Measurements from ENCODE around the gene WNK2.

Gene WNK2

GRCh38 chr9:93203718-93204469 lies 20.0 kb downstream of the WNK2 start:
- DNase-seq: no peak

DNA sequence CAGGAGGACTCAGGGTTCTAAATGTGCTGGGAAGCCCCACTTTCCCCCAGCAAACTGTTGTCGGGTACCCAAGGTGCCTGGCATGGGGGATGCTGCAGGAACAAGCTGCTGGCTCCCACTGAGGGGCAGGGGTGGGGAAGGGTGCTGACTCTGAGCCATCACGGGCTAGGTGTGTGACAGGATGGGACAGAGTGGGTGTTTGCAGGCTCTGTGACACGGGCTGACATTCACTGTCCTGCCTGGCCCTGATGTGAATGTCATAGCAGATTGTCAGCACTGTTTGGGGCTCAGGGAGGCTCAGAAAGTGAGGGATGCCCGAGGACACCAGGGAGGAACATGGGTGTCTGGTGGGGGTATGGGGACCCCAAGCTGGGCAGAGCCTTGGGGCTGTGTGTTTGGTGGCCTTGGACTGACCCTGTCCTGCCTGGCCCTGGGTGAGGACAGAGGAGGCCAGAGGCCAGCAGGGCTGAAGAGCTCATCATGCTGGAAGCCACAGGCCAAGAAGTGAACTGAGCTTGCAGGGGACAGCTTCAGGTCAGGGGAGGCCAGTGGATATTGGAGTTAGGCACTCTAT lies 20.6 kb downstream of the WNK2 start:
- no peak for DNase-seq

GRCh38 chr9:93205045-93205768 lies 21.3 kb downstream of the WNK2 start:
- DNase-seq: no peak

GRCh38 chr9:93205896-93206575 lies 22.1 kb downstream of the WNK2 start:
- DNase-seq: no peak

- no peak for DNase-seq
Measured at GRCh38 chr9:93206576-93207155, 22.7 kb downstream of the WNK2 start.

GRCh38 chr9:93207326-93207814 lies 23.4 kb downstream of the WNK2 start:
- DNase-seq: no peak

DNA sequence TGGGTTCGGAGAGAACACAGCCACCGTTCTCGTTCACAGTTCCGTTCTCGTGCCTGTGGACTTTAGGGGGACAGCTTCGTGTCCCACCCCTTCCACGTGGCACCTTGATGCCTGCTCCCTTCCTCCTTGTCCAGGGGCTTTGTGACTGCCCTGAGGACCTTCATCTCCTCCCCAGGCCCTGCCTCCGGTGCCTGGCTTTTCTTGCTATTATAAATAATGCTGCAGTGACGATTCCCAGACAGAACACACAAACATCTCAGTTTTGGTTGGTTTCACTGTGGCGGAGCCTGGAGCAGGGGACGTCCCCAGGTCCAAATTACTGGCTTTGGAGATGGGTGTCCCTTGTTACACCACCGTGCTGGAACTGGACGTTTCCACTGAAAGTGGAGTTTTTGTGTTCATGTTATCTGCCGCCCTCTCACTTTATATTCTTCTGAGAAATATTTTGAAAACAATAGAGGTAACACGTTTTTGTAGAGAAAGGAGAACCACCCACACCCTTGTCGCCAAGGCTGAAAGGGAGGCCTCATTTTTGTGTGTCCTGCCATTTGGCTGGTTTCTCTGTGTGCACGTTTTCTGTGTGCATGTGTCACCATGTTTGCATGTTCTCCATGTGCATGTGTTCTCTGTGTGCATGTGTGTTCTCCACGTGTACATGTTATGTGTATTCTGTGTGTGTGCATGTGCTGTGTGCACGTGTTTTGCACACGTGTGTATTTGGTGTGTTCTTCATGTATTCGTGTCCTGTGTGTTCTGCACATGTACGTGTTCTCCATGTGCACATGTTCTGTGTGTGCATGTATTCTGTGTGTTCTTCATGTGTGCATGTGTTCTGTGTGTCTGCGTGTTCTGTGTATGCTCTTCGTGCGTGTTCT lies 24.2 kb downstream of the WNK2 start:
- no peak for DNase-seq

DNA sequence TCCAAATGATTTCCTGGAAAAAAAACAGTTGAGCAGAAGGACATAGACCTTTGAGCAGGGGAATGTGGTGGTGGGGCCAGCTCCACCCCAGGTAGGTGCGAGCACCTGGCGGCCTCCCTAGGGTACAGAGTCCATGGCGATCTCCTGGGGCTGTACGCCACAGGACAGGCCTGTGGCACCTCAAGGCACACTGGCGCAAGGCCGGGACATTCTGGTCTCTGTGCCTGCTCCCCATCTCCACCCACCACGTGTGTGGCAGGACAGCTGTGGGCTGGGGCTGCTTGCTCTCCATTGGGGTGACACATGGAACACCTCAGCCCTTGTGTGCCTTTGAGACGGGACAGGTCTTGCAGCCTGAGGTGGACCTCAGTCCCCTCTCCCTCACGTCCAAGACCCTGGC lies 25.2 kb downstream of the WNK2 start:
- DNase-seq: no peak

DNA sequence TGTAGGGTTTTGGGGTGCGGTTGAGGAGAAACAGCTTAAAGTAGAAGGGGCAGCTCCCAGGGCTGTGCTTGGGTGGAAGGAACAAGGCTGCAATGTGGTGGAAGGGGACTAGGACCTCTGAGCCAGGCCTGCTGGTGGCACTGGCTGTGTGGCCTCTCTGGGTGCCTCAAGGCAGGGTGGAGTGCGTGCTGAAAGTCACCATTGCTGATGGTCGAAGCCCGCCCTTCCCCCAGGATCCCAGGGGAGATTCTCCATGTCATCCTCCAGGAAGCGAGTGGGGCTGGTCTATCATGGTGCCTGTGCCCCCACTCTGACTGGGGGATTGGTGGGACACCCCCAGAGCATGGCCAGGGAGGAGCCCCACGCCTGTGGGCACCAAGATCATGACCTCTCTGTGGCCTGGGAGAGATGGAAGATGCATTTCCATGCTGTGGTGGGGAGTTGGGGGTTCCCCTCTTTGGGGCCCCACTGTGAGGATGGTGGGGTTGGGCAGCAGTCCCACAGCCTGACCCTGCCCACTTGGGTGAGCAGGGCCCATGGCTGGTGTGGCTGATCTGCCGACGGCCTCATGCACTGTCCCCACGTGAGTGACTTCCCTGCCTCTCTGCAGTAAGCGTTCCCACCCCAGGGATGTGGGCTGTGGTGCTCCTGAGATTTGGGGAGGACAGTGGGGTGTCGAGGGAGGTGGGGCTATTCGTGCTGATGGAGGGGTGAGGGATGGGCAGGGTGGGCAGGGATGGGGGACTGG lies 25.8 kb downstream of the WNK2 start:
- no peak for DNase-seq

DNA sequence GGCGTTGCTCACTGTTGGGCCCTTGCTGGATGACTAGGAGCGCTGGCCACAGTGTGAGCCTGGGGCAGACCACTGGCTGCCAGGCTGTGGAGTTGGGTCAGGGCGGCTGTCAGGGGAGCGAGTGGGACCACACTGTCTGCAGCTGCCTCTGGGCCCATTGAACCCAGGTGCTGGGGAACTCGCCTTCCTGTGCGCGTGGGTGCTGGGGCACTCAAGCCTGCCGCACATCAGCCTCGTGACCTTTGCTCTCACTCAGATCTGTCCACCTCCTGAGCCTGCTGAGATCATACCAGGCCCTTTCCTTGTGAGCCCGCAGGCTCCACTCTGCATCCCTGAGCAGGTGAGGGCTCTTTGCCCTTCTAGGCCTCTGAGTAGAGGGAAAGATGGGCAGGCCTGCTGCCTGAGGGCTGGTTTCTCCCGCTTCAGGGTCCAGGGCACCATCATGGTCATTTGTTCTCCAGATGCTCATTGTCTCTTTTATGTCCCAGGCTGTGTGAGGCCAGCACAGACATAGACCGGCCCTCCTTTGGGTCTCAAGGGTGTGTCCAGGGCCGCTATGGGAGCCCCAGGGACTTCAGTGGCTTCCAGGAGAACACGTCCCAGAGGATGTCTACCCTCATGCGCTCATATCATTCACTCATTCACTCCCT lies 26.5 kb downstream of the WNK2 start:
- DNase-seq: no peak

GRCh38 chr9:93210974-93211653 lies 27.2 kb downstream of the WNK2 start:
- no peak for DNase-seq

- no peak for DNase-seq
Measured at GRCh38 chr9:93211654-93212001, 27.7 kb downstream of the WNK2 start.

- no peak for DNase-seq
Measured at GRCh38 chr9:93212409-93212808, 28.5 kb downstream of the WNK2 start.

DNA sequence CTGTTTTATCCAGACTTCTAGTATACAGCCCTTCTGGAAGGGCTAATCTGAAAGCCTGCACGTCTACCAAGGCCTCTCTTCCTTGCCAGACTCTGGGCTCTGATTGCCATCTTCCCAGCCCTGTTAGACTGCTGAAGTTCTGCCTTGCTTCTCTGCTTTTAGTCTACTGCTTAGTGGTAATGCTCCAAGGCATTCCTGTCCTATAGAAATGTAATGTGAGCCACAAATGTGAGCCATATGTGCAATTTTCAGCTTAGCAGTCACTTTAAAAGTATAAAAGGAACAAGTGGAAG lies 32.1 kb downstream of the WNK2 start:
- DNase-seq: no peak

GRCh38 chr9:93217706-93218105 lies 33.8 kb downstream of the WNK2 start:
- no peak for DNase-seq

GRCh38 chr9:93218161-93218560 lies 34.2 kb downstream of the WNK2 start:
- DNase-seq: no peak

DNA sequence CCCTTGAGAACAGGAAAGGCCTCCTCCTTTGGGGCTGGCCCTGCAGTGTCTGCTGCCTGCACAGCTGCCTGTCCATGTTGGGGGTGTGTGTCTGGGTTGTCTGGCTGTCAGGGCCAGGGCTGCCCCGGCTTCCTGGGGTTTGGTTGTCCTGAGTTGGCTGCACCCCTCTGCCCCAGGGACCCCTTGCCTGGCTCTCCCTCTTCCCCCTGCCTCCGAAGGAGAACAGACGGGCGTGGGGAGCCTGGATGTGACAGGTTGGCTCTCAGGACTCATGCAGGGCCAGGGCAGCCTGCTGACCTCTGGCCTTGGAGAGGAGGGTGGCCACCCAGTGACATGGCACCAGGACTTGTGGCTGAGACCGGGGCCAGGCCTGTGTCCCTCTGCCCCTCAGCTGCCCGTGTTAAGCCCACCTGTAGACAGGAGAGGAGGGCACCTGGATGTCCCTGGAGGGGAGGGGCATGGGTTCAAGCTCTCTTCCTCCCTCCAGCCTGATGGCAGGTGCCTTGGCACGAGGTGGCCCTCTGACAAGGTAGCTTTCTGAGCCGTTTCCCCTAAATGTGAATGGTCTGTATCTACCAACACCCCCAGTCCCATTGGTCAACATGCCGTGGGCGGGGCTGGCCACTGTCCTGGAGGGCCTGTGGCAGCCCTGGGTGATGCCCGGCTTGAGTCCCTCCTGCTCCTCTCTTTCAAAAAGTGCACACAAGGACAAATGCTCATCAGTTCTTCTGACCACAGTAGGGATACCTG lies 34.9 kb downstream of the WNK2 start:
- DNase-seq: no peak

DNA sequence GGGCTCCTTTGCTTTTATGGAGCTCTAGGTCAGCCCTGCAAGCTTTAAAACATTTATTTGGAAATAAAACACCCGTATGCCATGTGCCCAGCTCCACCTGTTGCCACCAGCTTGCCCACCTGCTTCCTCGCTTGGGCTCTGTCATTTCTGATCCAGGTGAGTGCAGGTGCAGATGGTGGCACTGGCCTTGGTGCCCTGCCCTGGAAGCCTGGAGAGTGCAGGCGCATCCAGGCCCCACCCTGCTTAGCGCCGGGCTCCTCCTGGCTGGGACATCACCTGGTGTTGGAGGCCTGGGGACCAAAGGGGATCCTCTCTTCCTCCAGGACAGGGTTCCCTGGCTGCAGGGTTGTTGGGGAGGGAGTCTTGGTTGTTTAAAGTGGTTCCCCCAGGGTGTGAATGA lies 35.8 kb downstream of the WNK2 start:
- DNase-seq: no peak

- DNase-seq: no peak
Measured at GRCh38 chr9:93220627-93221026, 36.7 kb downstream of the WNK2 start.

- no peak for DNase-seq
Measured at GRCh38 chr9:93221044-93221443, 37.1 kb downstream of the WNK2 start.
